Measurements from ENCODE around the gene HMGN2. TPM values are rescaled to one million over a fixed set of nuclear protein-coding genes. Genes with fewer than 3 reads are reported as not detected.

The HMGN2 gene
- total RNA-seq, 1 experiment from 2014 or later = 414 TPM

DNA sequence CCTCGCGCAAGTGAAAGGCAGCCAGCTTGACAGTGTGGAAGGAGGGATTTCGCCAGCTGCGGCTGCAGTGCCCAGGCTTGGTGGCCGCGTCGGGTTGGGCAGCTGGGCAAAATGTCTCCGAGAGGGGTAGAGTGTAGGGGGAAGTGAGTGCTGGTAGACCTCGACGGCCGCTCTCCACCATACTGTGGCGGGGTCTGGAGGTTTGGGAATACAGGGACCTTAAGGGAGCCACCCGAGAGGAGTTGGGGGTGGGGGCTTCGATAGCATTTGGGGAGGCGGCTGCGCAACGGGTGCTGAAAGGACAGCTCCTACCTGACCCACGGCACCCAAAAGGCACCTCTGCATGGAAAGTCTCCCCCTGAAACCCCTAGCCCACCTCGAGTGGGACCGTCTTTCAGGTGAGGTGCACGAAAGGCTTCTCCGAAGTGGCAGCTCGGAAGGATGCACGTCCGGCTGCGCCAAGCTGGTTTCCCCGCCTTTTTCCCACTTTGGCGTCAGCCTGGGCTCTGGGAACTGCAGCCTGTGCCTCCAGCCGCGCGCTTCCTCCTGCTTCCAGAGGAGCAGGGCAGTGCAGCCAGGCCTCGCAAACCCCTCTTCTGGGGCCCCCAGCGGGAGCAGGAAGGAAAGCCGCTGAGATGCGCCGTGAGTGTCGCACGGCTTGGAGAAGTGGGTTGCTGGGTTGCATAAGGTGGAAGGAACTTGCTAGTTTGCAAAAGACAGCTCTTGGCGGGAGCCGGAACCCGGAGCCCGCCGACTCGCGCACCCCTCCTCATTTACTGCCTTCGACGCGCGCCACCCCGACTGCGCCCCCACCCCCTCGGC, 531 bp upstream of the HMGN2 start:
- Mint-ChIP-seq H3K9me3 (no peaks in the 10 kb centered on the region), H3K4me1 (peaks cover 31% of the 10 kb centered on the region), H3K27ac (peak overlapping the region; percentile 63), H3K4me3 (peak overlapping the region; percentile 78), H3K27me3 (ENCODE audit: low read depth) (no peaks in the 10 kb centered on the region; the same call in 1 of the 2 replicates), H3K36me3 (peaks cover 53% of the 10 kb centered on the region)
- DNase-seq (ENCODE audit: low spot score) (peak; percentile 73), ATAC-seq (peak; percentile 46)
- CTCF ChIA-PET = interaction anchor here (0.5 to 3.8 kb wide), 15 partner anchors 11 to 436 kb away, joined by 3 to 33 read pairs (median 4); partner anchors contain the start of genes CEP85, DHDDS, RPS6KA1 and SH3BGRL3
- POLR2A ChIA-PET = interaction anchor here (0.6 to 3.8 kb wide), 9 partner anchors 29 to 597 kb away, joined by 3 to 22 read pairs (median 3); partner anchors contain the start of genes DHDDS, LIN28A, RPS6KA1 and SH3BGRL3
- TF ChIP-seq, protein P1, sequence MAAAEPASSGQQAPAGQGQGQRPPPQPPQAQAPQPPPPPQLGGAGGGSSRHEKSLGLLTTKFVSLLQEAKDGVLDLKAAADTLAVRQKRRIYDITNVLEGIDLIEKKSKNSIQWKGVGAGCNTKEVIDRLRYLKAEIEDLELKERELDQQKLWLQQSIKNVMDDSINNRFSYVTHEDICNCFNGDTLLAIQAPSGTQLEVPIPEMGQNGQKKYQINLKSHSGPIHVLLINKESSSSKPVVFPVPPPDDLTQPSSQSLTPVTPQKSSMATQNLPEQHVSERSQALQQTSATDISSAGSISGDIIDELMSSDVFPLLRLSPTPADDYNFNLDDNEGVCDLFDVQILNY (CRISPR knock-in tag; IDR thresholded peaks at IDR 0.05) = peak; percentile 60; the same call in 1 of the 2 replicates
- 0 out of 2 replicates have a peak, but pooled peaks have one; percentile 24 for TF ChIP-seq NFE2L1 (CRISPR knock-in tag; IDR thresholded peaks at IDR 0.05)
- TF ChIP-seq CREB1 (CRISPR knock-in tag; IDR thresholded peaks at IDR 0.05) = no peak
- peak; percentile 98 for TF ChIP-seq ZNF121 (CRISPR knock-in tag; IDR thresholded peaks at IDR 0.05)
- TF ChIP-seq TEAD1 (CRISPR knock-in tag; IDR thresholded peaks at IDR 0.05) = no peak; the same call in 1 of the 2 replicates
- peak; percentile 13; the same call in 1 of the 2 replicates for TF ChIP-seq ZNF317 (CRISPR knock-in tag; IDR thresholded peaks at IDR 0.05; ENCODE audit: borderline replicate concordance, low read depth)
- TF ChIP-seq NFATC4 (CRISPR knock-in tag; IDR thresholded peaks at IDR 0.05) = peak; percentile 33; the same call in 1 of the 2 replicates
- TF ChIP-seq, protein P2, sequence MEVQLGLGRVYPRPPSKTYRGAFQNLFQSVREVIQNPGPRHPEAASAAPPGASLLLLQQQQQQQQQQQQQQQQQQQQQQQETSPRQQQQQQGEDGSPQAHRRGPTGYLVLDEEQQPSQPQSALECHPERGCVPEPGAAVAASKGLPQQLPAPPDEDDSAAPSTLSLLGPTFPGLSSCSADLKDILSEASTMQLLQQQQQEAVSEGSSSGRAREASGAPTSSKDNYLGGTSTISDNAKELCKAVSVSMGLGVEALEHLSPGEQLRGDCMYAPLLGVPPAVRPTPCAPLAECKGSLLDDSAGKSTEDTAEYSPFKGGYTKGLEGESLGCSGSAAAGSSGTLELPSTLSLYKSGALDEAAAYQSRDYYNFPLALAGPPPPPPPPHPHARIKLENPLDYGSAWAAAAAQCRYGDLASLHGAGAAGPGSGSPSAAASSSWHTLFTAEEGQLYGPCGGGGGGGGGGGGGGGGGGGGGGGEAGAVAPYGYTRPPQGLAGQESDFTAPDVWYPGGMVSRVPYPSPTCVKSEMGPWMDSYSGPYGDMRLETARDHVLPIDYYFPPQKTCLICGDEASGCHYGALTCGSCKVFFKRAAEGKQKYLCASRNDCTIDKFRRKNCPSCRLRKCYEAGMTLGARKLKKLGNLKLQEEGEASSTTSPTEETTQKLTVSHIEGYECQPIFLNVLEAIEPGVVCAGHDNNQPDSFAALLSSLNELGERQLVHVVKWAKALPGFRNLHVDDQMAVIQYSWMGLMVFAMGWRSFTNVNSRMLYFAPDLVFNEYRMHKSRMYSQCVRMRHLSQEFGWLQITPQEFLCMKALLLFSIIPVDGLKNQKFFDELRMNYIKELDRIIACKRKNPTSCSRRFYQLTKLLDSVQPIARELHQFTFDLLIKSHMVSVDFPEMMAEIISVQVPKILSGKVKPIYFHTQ (CRISPR knock-in tag; IDR thresholded peaks at IDR 0.05) = peak; percentile 66; the same call in 1 of the 2 replicates
- peak; percentile 86; the same call in 1 of the 2 replicates for TF ChIP-seq JUN (CRISPR knock-in tag; IDR thresholded peaks at IDR 0.05)
- TF ChIP-seq, protein P3, sequence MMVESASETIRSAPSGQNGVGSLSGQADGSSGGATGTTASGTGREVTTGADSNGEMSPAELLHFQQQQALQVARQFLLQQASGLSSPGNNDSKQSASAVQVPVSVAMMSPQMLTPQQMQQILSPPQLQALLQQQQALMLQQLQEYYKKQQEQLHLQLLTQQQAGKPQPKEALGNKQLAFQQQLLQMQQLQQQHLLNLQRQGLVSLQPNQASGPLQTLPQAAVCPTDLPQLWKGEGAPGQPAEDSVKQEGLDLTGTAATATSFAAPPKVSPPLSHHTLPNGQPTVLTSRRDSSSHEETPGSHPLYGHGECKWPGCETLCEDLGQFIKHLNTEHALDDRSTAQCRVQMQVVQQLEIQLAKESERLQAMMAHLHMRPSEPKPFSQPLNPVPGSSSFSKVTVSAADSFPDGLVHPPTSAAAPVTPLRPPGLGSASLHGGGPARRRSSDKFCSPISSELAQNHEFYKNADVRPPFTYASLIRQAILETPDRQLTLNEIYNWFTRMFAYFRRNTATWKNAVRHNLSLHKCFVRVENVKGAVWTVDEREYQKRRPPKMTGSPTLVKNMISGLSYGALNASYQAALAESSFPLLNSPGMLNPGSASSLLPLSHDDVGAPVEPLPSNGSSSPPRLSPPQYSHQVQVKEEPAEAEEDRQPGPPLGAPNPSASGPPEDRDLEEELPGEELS (CRISPR knock-in tag; IDR thresholded peaks at IDR 0.05) = peak; percentile 64; the same call in 1 of the 2 replicates
- 0 out of 2 replicates have a peak, but pooled peaks have one; percentile 62 for TF ChIP-seq ZNF232 (CRISPR knock-in tag; IDR thresholded peaks at IDR 0.05)
- TF ChIP-seq, protein P4, sequence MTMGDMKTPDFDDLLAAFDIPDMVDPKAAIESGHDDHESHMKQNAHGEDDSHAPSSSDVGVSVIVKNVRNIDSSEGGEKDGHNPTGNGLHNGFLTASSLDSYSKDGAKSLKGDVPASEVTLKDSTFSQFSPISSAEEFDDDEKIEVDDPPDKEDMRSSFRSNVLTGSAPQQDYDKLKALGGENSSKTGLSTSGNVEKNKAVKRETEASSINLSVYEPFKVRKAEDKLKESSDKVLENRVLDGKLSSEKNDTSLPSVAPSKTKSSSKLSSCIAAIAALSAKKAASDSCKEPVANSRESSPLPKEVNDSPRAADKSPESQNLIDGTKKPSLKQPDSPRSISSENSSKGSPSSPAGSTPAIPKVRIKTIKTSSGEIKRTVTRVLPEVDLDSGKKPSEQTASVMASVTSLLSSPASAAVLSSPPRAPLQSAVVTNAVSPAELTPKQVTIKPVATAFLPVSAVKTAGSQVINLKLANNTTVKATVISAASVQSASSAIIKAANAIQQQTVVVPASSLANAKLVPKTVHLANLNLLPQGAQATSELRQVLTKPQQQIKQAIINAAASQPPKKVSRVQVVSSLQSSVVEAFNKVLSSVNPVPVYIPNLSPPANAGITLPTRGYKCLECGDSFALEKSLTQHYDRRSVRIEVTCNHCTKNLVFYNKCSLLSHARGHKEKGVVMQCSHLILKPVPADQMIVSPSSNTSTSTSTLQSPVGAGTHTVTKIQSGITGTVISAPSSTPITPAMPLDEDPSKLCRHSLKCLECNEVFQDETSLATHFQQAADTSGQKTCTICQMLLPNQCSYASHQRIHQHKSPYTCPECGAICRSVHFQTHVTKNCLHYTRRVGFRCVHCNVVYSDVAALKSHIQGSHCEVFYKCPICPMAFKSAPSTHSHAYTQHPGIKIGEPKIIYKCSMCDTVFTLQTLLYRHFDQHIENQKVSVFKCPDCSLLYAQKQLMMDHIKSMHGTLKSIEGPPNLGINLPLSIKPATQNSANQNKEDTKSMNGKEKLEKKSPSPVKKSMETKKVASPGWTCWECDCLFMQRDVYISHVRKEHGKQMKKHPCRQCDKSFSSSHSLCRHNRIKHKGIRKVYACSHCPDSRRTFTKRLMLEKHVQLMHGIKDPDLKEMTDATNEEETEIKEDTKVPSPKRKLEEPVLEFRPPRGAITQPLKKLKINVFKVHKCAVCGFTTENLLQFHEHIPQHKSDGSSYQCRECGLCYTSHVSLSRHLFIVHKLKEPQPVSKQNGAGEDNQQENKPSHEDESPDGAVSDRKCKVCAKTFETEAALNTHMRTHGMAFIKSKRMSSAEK (CRISPR knock-in tag; IDR thresholded peaks at IDR 0.05; ENCODE audit: borderline replicate concordance) = 0 out of 2 replicates have a peak, but pooled peaks have one; percentile 62
- peak; percentile 83; the same call in 1 of the 2 replicates for TF ChIP-seq SMAD4 (CRISPR knock-in tag; IDR thresholded peaks at IDR 0.05)
- TF ChIP-seq ZNF416 (CRISPR knock-in tag; IDR thresholded peaks at IDR 0.05) = peak; percentile 70; the same call in 1 of the 2 replicates
- 0 out of 2 replicates have a peak, but pooled peaks have one; percentile 31 for TF ChIP-seq TEAD4 (CRISPR knock-in tag; IDR thresholded peaks at IDR 0.05)
- 0 out of 2 replicates have a peak, but pooled peaks have one; percentile 68 for TF ChIP-seq ZNF219 (CRISPR knock-in tag; IDR thresholded peaks at IDR 0.05; ENCODE audit: borderline replicate concordance)
- TF ChIP-seq, protein P5, sequence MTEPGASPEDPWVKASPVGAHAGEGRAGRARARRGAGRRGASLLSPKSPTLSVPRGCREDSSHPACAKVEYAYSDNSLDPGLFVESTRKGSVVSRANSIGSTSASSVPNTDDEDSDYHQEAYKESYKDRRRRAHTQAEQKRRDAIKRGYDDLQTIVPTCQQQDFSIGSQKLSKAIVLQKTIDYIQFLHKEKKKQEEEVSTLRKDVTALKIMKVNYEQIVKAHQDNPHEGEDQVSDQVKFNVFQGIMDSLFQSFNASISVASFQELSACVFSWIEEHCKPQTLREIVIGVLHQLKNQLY (CRISPR knock-in tag; IDR thresholded peaks at IDR 0.05) = peak; percentile 77; the same call in 1 of the 2 replicates
- 0 out of 2 replicates have a peak, but pooled peaks have one; percentile 16 for TF ChIP-seq GABPB1 (CRISPR knock-in tag; IDR thresholded peaks at IDR 0.05)
- no peak for TF ChIP-seq FOXJ3 (CRISPR knock-in tag; IDR thresholded peaks at IDR 0.05; ENCODE audit: borderline replicate concordance)
- TF ChIP-seq FOXP1 (CRISPR knock-in tag; IDR thresholded peaks at IDR 0.05; ENCODE audit: borderline replicate concordance) = peak; percentile 41
- TF ChIP-seq, protein P6, sequence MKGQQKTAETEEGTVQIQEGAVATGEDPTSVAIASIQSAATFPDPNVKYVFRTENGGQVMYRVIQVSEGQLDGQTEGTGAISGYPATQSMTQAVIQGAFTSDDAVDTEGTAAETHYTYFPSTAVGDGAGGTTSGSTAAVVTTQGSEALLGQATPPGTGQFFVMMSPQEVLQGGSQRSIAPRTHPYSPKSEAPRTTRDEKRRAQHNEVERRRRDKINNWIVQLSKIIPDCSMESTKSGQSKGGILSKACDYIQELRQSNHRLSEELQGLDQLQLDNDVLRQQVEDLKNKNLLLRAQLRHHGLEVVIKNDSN (CRISPR knock-in tag; IDR thresholded peaks at IDR 0.05) = peak; percentile 62; the same call in 1 of the 2 replicates
- 0 out of 2 replicates have a peak, but pooled peaks have one; percentile 26 for TF ChIP-seq ETV6 (CRISPR knock-in tag; IDR thresholded peaks at IDR 0.05)
- TF ChIP-seq ZNF671 (CRISPR knock-in tag; IDR thresholded peaks at IDR 0.05) = peak; percentile 80; the same call in 1 of the 2 replicates

Data from WTC11 (cell line).